RPMI7951 (cell line): ENCODE measurements around the gene TDRD6. TPM values are rescaled to one million over a fixed set of nuclear protein-coding genes. Genes with fewer than 3 reads are reported as not detected.
"Not testable (repeated sequence)": the region's sequence is repeated elsewhere in the genome, so short reads cannot be mapped to it uniquely, and the experiment has no call there.

Source experiments
- DNase-seq: peaks from one replicate; pipeline ENCODE4 v3.0.0-alpha.2; 2012; ENCODE audit warnings: low read depth
- total RNA-seq: library from RNA; depleted of rRNA; stranded (reverse); fragments of >200 nt; shearing (Covaris generic); gene quantifications from 2 replicates; pipeline ENCODE4 v1.2.3, GENCODE V29; 2014; rRNA removed

Gene TDRD6
- total RNA-seq: not detected in 2 replicates

- no peak for DNase-seq
Measured at GRCh38 chr6:46687619-46688097, at the start of gene TDRD6. TSS of gene TDRD6 (plus strand) at chr6:46687885. CDS start at chr6:46688129, 244 bp downstream.

- DNase-seq: no peak
Measured at GRCh38 chr6:46637933-46638332, 49.8 kb upstream of the TDRD6 start.

- no peak for DNase-seq
Measured at GRCh38 chr6:46638650-46639049, 49.0 kb upstream of the TDRD6 start.

- no peak for DNase-seq
Measured at GRCh38 chr6:46642928-46643751, 44.5 kb upstream of the TDRD6 start.

GRCh38 chr6:46645265-46645664, 42.4 kb upstream of the TDRD6 start:
- no peak for DNase-seq

GRCh38 chr6:46648108-46648507, 39.6 kb upstream of the TDRD6 start:
- not testable (repeated sequence) for DNase-seq

GRCh38 chr6:46648869-46649492, 38.7 kb upstream of the TDRD6 start:
- peak; percentile 41 for DNase-seq

- DNase-seq: no peak
Measured at GRCh38 chr6:46651006-46651405, 36.7 kb upstream of the TDRD6 start.

DNA sequence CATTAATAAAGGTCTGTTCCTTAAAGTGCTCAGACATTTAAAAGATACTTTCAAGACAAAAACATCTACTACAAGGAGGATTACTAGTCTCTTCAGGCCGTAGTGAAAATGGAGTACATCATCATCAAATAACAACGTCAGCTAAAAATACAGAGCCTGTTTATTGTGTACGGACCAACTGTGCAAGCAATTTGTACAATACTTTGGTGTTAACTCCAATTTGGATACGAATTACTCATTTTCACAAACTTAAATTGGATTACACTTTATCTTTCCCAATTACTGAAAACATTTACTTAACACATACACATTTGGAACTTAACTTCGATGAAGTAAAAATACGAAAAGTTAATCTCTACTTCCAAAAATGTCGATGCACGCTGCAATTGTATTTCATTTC, 35.9 kb upstream of the TDRD6 start:
- DNase-seq: no peak

GRCh38 chr6:46652232-46652602, 35.5 kb upstream of the TDRD6 start:
- DNase-seq: no peak

GRCh38 chr6:46652603-46653438, 34.9 kb upstream of the TDRD6 start, which contains the start of the genes CYP39A1 and SLC25A27:
TSS of gene CYP39A1 (minus strand) at chr6:46652818. CDS start at chr6:46652582, 236 bp downstream.
TSS of gene SLC25A27 (plus strand) at chr6:46652975. CDS start at chr6:46653193, 218 bp downstream.
- peak; percentile 84 for DNase-seq

DNA sequence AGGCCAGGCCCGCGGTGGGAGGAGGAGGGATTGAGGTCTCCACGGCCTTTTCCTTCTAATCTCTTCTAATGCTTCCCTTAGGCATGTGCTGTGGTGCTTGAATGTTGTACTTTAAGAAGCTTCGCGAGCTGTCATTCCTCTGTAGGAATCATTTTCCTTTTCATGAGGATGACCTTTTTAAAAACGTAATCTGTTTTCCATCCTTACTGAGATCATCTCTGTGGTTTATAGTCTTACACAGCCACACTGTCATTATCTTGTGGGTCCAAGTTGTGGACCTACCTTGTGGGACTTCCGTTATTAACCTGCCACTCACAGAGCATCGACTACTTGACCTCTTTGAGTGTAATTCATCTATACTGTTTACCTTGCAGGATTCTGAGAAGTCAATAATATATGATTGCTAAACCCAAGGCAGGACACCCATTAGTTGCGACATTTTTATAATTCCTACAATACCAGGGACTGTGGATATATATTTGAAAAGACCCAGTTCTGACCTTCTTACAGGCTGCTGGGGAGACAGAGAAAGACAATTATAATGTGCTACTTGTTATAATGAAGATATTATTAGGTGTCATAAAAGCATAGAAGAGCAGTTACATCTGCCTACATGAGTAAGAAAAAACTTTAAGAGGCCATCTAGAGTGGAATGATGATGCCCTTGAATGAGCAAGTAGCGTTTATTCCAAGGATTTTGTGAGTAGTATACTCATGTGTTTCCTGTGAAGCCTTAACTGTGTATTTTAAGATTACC, 34.1 kb upstream of the TDRD6 start:
- DNase-seq: no peak

DNA sequence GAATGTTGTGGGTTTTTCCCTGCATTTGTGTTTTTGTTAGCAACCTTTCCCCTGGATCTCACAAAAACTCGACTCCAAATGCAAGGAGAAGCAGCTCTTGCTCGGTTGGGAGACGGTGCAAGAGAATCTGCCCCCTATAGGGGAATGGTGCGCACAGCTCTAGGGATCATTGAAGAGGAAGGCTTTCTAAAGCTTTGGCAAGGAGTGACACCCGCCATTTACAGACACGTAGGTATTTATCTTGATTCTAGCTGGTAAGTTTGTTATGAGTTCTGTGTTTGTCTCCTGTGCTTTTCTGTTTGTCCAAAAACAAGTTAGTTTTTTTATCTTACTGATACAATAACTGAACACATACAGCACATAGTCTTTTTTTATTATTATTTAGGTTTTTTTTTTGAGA, 31.9 kb upstream of the TDRD6 start:
- DNase-seq: peak; percentile 15

DNA sequence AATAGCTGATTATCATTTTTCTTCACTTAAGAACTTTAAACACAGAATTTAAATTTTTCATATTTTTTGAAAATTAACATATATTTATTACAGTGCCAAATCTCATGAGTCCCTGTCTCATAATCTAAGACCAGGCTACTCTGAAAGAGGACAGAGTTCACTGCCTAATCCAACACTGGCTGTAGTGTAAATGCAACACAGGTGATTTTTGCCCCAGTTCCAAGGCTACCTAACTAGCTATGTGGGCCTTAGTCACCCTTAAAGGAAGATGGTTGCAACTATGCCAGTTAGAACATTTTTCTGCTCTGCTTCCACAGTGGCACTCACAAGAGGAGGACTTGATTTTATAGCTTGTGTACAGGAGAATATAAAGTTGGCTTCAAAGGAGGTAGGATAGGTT, 30.0 kb upstream of the TDRD6 start:
- DNase-seq: no peak

GRCh38 chr6:46661483-46661882, 26.2 kb upstream of the TDRD6 start:
- DNase-seq: no peak

GRCh38 chr6:46667377-46667776, 20.3 kb upstream of the TDRD6 start:
- DNase-seq: no peak

- DNase-seq: no peak
Measured at GRCh38 chr6:46674410-46674809, 13.3 kb upstream of the TDRD6 start.

DNA sequence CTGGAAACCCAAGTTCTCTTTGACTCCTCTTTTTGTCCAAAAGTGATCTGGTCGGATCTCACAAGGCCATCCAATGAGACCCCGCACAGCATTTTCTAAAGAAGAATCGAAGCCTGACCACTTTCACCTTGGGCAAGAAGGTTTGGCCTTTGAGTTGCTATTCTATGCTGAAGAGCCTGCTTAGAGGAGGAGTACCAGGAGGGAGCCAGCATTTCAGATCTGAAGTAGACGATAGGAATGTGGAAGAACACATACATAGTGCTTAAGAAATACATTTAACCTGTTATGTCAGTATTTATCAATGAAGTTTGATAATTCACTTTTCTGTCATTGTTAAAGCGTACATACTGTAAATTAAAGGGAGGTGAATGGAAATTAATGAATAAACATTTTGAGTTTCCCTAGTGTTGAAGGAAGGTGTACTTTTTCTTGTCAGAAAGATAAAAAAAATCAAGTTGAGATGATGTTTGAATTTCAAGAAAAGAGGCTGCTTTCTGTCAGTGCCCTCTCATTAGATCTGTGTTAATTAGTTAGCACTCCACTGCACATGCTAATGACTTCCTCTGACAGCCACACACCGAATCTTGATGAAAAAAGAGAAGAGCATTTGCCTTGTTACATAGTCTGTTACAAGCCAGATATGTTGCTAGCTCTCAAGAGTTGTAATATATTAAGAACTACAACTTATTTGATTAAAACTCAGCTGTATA, 10.9 kb upstream of the TDRD6 start:
- no peak for DNase-seq

GRCh38 chr6:46677314-46677654, 10.4 kb upstream of the TDRD6 start:
- peak; percentile 4 for DNase-seq

- DNase-seq: peak; percentile 66
Measured at GRCh38 chr6:46684771-46685170, 2.9 kb upstream of the TDRD6 start.
